SU-DHL-6 (cell line): ENCODE measurements around the gene MRTFB.

Source experiments
- H2AFZ ChIP-seq: fragments of 200-600 bp; sonication (generic); 2 replicates; pipeline ENCODE4 v1.6.1; 2014; ENCODE audit warnings: low read depth, mild to moderate bottlenecking, moderate library complexity, mixed read lengths, antibody characterized with exemption, low read length; ENCODE audit not compliant: severe bottlenecking
- H3F3A ChIP-seq: fragments of 200-600 bp; shearing (Covaris generic); 2 replicates; pipeline ENCODE4 v1.6.0; 2016; ENCODE audit warnings: antibody characterized with exemption, mild to moderate bottlenecking; ENCODE audit not compliant: insufficient read depth
- H3K27ac ChIP-seq: fragments of 200-600 bp; sonication (generic); 2 replicates; pipeline ENCODE4 v1.5.1; 2016; ENCODE audit warnings: low read depth, mild to moderate bottlenecking, low read length, moderate library complexity, mixed read lengths
- H3K27me3 ChIP-seq: fragments of 200-600 bp; sonication (generic), shearing (Covaris generic); 2 replicates; pipeline ENCODE4 v1.6.0; 2014; ENCODE audit warnings: mild to moderate bottlenecking, low read length
- H3K36me3 ChIP-seq: fragments of 200-600 bp; sonication (generic); 2 replicates; pipeline ENCODE4 v1.6.1; 2014; ENCODE audit warnings: mild to moderate bottlenecking, low read length, mixed read lengths
- H3K4me2 ChIP-seq: fragments of 300-600, 200-600 bp; shearing (Covaris generic), sonication (generic); 2 replicates; pipeline ENCODE4 v1.6.0; 2014; ENCODE audit warnings: low read length, low read depth, mild to moderate bottlenecking; ENCODE audit not compliant: poor library complexity, severe bottlenecking
- H3K4me3 ChIP-seq: fragments of 200-600 bp; sonication (generic); 2 replicates; pipeline ENCODE4 v1.5.1; 2014; ENCODE audit warnings: antibody characterized with exemption, low read length, mild to moderate bottlenecking, mixed read lengths; ENCODE audit not compliant: insufficient read depth, poor library complexity, severe bottlenecking
- H3K79me2 ChIP-seq: fragments of 200-600 bp; sonication (generic); 2 replicates; pipeline ENCODE4 v1.6.1; 2014; ENCODE audit warnings: mild to moderate bottlenecking, low read length, moderate library complexity; ENCODE audit not compliant: insufficient read depth
- H3K9ac ChIP-seq: fragments of 200-600 bp; sonication (generic); 2 replicates; pipeline ENCODE4 v1.7.0; 2014; ENCODE audit warnings: mild to moderate bottlenecking, low read length
- H3K9me2 ChIP-seq: fragments of 200-600 bp; sonication (generic); replicated peaks from 2 replicates; pipeline ENCODE4 v1.6.1; 2014; ENCODE audit warnings: low read length; ENCODE audit not compliant: insufficient read depth
- H3K9me3 ChIP-seq: fragments of 200-600 bp; sonication (generic); 2 replicates; pipeline ENCODE4 v1.6.1; 2014; ENCODE audit warnings: low read length, mixed read lengths; ENCODE audit not compliant: insufficient read depth
- H4K20me1 ChIP-seq: fragments of 200-600 bp; sonication (generic); 2 replicates; pipeline ENCODE4 v1.6.1; 2014; ENCODE audit warnings: low read depth, mild to moderate bottlenecking, antibody characterized with exemption, low read length, moderate library complexity, mixed read lengths
- EZH2phosphoT487 ChIP-seq: fragments of 200-600 bp; sonication (generic), shearing (Covaris generic); conservative IDR thresholded peaks from 2 replicates; pipeline ENCODE4 v1.6.1; 2018; ENCODE audit warnings: mild to moderate bottlenecking, antibody characterized with exemption, low read length, moderate library complexity, mixed read lengths
- TF ChIP-seq, protein P1 (sequence below): fragments of 200-600 bp; sonication (generic); IDR thresholded peaks from one replicate; pipeline ENCODE4 v1.5.1; 2017; ENCODE audit warnings: antibody characterized with exemption, mild to moderate bottlenecking, low read length, moderate library complexity; ENCODE audit not compliant: insufficient read depth, poor library complexity, severe bottlenecking

The MRTFB gene

DNA sequence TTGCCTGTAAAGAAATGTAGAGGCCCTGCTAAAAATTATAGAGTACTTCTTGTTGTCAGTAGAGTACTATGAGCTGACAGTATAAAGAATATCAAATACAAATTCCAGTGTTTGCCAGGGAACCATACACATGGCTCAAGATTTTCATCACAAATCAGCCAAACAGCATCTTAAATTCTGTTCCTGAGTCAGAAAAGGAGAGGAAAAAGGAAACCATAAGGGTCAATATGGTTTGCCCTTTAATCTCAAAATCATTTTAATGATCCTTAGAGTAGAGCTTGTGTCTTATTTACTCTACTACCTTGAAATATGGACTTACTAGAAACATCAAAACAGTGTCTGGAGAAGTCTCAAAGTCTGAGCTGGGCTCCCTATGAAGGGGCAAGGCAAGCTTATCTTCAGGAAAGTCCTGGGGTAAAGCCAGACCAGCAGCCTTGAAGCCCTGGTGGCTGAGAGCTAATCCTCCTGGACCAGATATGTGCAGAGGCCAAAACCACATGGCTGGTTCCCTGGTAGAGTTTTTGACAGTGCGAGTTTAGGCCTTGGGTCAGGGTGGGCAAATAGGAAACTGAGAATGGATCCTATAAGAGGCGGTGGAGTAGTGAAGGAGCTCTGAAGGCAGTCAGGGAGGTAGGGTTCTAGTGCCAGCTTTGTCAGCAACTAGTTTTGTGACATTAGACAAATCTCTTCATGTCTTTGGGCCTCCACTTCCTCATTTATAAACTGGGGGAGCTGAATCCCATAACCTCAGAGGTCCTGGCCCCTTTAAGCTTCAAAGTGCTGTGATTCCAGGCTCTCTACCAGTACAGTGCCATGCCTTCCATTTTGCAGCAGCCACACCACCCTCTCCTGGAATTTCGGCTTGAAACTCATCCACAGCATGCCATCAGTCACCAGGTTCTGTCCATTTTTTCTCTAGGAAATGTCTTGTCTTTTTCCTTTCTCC lies 38.9 kb downstream of the MRTFB start:
- H3K36me3 ChIP-seq, result no peaks in the 10 kb centered on the region
- peaks cover 10% of the 10 kb centered on the region; the same call in 1 of the 2 replicates for H3K79me2 ChIP-seq

DNA sequence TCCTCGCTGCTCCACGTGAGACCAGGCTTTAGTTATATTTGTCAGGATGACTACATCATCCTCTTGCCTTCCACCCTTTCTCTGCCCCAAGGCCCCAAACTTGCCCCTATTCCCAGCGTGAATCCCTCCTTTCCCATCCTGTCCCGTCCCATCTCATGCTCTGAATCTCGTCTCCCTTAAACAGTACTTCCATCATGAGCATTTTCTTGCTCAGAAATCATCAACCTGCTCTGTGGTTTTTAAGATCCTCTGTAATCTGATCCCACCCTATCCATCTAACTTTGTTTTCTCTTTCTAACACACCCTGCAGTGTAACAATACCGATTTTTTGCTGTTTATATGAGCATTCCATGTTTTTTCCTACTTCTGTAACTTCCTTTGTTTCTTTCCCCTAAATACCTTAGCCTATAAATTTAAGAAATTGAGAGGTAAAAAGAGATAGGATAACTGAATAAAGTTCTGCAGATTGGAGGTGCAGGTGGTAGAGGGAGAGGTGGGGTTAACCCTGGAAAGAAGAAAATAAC lies 39.7 kb downstream of the MRTFB start:
- Histone ChIP-seq H3K9me2 (no peaks in the 10 kb centered on the region), H3K27me3 (no peaks in the 10 kb centered on the region), H3K36me3 (no peaks in the 10 kb centered on the region), H3K9me3 (no peaks in the 10 kb centered on the region), H3K9ac (no peak overlapping the region), H2AFZ (no peak overlapping the region), H3K79me2 (peaks cover 10% of the 10 kb centered on the region; the same call in 1 of the 2 replicates), H3K4me2 (no peak overlapping the region), H4K20me1 (no peaks in the 10 kb centered on the region), H3K4me3 (no peak overlapping the region), H3K27ac (no peak overlapping the region), H3F3A (no peaks in the 10 kb centered on the region)
- TF ChIP-seq EZH2phosphoT487, result no peak
- TF ChIP-seq, protein P1, sequence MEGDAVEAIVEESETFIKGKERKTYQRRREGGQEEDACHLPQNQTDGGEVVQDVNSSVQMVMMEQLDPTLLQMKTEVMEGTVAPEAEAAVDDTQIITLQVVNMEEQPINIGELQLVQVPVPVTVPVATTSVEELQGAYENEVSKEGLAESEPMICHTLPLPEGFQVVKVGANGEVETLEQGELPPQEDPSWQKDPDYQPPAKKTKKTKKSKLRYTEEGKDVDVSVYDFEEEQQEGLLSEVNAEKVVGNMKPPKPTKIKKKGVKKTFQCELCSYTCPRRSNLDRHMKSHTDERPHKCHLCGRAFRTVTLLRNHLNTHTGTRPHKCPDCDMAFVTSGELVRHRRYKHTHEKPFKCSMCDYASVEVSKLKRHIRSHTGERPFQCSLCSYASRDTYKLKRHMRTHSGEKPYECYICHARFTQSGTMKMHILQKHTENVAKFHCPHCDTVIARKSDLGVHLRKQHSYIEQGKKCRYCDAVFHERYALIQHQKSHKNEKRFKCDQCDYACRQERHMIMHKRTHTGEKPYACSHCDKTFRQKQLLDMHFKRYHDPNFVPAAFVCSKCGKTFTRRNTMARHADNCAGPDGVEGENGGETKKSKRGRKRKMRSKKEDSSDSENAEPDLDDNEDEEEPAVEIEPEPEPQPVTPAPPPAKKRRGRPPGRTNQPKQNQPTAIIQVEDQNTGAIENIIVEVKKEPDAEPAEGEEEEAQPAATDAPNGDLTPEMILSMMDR, result no peak

More for the DNA sequence above, 38.9 kb downstream of the MRTFB start:
- H3K9me2 ChIP-seq, result no peaks in the 10 kb centered on the region
- H3K9ac ChIP-seq, result no peak overlapping the region
- H3K9me3 ChIP-seq, result no peaks in the 10 kb centered on the region
- no peak overlapping the region for H3K4me2 ChIP-seq
- H3K27ac ChIP-seq, result no peak overlapping the region
- H2AFZ ChIP-seq, result no peak overlapping the region
- TF ChIP-seq, protein P1, result no peak
- TF ChIP-seq EZH2phosphoT487, result no peak
- no peaks in the 10 kb centered on the region for H3K27me3 ChIP-seq
- H4K20me1 ChIP-seq, result no peaks in the 10 kb centered on the region
- no peaks in the 10 kb centered on the region for H3F3A ChIP-seq
- no peak overlapping the region for H3K4me3 ChIP-seq

DNA sequence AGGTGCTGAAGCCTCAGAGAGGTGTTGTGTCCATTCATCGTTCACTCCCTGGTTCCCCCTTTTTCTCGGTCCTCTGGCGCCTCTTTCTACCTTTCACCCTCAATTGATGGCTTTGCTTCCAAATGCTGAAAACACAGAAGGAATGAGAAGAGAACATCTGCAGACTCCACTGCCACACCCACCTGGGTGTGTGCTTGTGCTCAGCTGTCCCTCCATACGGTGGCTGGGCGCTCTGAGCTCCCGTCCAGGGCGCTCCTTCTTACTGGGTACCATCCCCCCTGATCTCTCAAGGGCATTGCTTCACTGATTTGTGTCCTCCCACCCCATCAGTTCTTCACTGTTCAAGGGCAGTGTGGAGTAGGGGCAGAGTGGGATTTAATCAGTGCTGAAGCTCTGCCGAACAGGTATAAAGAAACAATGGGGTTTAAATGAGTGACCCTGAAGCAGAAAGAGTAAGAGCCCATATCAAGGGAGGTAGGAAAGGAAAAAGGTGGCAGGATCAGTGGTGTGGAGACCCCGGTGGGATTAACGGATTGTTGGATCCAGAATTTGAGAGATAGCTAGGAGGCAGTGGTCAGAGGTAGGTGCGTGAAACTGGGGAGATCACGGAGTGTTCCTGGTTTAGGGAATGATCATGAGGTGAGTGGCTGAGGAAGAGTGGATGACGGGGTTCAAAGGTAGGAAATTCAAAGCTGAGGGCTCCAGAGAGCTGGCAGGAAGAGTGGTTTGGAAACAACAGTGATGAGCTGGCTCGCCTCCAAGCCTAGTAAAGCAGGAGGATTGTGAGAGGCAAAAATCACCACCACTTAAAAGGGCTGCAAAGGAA lies 40.8 kb downstream of the MRTFB start:
- H3K27ac ChIP-seq, result no peak overlapping the region
- H3K4me2 ChIP-seq, result no peak overlapping the region
- H3K9me3 ChIP-seq, result no peaks in the 10 kb centered on the region
- no peaks in the 10 kb centered on the region for H3K9me2 ChIP-seq
- H2AFZ ChIP-seq, result no peak overlapping the region
- no peak overlapping the region for H3K4me3 ChIP-seq
- H4K20me1 ChIP-seq, result no peaks in the 10 kb centered on the region
- no peaks in the 10 kb centered on the region for H3K27me3 ChIP-seq
- no peaks in the 10 kb centered on the region for H3K36me3 ChIP-seq
- TF ChIP-seq, protein P1, result no peak
- no peak for TF ChIP-seq EZH2phosphoT487
- H3K9ac ChIP-seq, result no peak overlapping the region
- no peaks in the 10 kb centered on the region for H3F3A ChIP-seq
- peaks cover 10% of the 10 kb centered on the region; the same call in 1 of the 2 replicates for H3K79me2 ChIP-seq
